ENCODE results near the gene CRYAB.

The CRYAB gene

DNA sequence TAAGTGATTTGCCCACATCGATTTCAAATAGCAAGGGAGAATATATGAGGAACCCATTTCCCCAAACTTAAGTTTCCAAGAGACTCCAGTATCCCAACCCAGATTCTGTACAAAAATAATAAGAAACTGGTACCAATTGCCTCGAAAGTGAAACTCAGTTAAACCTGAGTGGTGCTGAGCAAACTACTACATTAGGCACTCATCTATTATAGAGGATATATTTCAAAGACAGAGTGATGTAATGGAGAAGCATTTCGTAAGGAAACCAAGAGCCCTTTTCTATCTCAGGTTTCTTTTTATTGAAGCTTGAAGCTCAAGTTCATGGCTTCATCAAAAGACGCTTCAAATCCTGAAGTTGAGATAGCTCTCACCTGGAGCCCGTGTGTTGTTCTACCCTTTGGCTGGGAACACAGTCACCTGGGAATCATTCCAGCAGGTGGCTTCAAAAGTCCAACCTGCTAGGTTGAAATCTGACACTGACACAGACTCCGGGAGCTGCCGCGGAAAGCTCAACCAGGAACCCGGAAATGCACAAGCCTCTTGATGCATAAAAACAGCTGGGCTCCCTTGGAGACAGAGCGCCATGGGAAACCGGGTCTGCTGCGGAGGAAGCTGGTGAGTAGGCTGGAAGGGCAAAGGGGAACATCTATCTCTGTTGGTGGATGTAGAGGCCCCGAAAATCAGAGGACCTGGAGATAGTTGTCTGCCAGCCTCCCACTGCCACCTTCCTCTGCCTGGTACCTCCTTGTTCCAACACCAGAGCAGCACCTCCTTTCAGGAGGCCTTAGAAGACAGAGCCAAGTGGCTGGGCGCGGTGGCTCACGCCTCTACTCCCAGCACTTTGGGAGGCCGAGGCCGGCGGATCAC, 7.1 kb upstream of the CRYAB start, which contains the start of gene C11orf52:
Gene C11orf52 (plus strand): TSS at position 524 of the 867 bp plus-strand sequence. CDS start 60 bp downstream, at position 584.
- TF ChIP-seq, protein P1, sequence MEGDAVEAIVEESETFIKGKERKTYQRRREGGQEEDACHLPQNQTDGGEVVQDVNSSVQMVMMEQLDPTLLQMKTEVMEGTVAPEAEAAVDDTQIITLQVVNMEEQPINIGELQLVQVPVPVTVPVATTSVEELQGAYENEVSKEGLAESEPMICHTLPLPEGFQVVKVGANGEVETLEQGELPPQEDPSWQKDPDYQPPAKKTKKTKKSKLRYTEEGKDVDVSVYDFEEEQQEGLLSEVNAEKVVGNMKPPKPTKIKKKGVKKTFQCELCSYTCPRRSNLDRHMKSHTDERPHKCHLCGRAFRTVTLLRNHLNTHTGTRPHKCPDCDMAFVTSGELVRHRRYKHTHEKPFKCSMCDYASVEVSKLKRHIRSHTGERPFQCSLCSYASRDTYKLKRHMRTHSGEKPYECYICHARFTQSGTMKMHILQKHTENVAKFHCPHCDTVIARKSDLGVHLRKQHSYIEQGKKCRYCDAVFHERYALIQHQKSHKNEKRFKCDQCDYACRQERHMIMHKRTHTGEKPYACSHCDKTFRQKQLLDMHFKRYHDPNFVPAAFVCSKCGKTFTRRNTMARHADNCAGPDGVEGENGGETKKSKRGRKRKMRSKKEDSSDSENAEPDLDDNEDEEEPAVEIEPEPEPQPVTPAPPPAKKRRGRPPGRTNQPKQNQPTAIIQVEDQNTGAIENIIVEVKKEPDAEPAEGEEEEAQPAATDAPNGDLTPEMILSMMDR (IDR thresholded peaks at IDR 0.05; ENCODE audit: insufficient read depth, low read length, poor library complexity, severe bottlenecking), result no peak
- no peak within 1 kb of the TSS for H3K4me3 ChIP-seq (replicated peaks; ENCODE audit: low read depth, low read length)
- no peaks in the 10 kb centered on the region for H3K27me3 ChIP-seq (replicated peaks; ENCODE audit: control insufficient read depth, insufficient read depth, low read length)
- H3K36me3 ChIP-seq (ENCODE audit: control insufficient read depth, insufficient read depth, low read length), result no peaks in the 10 kb centered on the region
- DNase-seq (ENCODE audit: extremely low read depth, insufficient read length), result no peak

GRCh38 chr11:111917788-111918187, 6.2 kb upstream of the CRYAB start:
- TF ChIP-seq, protein P1 (IDR thresholded peaks at IDR 0.05; ENCODE audit: insufficient read depth, low read length, poor library complexity, severe bottlenecking), result no peak
- H3K4me3 ChIP-seq (replicated peaks; ENCODE audit: low read depth, low read length), result no peak overlapping the region
- no peaks in the 10 kb centered on the region for H3K27me3 ChIP-seq (replicated peaks; ENCODE audit: control insufficient read depth, insufficient read depth, low read length)
- H3K36me3 ChIP-seq (ENCODE audit: control insufficient read depth, insufficient read depth, low read length), result no peaks in the 10 kb centered on the region
- no peak for DNase-seq (ENCODE audit: extremely low read depth, insufficient read length)

GRCh38 chr11:111917312-111917711, 5.7 kb upstream of the CRYAB start:
- TF ChIP-seq, protein P1 (IDR thresholded peaks at IDR 0.05; ENCODE audit: insufficient read depth, low read length, poor library complexity, severe bottlenecking), result no peak
- DNase-seq (ENCODE audit: extremely low read depth, insufficient read length), result no peak
- Histone ChIP-seq H3K27me3 (replicated peaks; ENCODE audit: control insufficient read depth, insufficient read depth, low read length) (no peaks in the 10 kb centered on the region), H3K36me3 (ENCODE audit: control insufficient read depth, insufficient read depth, low read length) (no peaks in the 10 kb centered on the region), H3K4me3 (replicated peaks; ENCODE audit: low read depth, low read length) (no peak overlapping the region)

- Histone ChIP-seq H3K4me3 (replicated peaks; ENCODE audit: low read depth, low read length) (no peak overlapping the region), H3K27me3 (replicated peaks; ENCODE audit: control insufficient read depth, insufficient read depth, low read length) (no peaks in the 10 kb centered on the region; the same call in 1 of the 2 replicates), H3K36me3 (ENCODE audit: control insufficient read depth, insufficient read depth, low read length) (no peaks in the 10 kb centered on the region)
- TF ChIP-seq, protein P1 (IDR thresholded peaks at IDR 0.05; ENCODE audit: insufficient read depth, low read length, poor library complexity, severe bottlenecking), result no peak
- DNase-seq (ENCODE audit: extremely low read depth, insufficient read length), result no peak
Measured at GRCh38 chr11:111916768-111917167, 5.2 kb upstream of the CRYAB start.

- no peak for DNase-seq (ENCODE audit: extremely low read depth, insufficient read length)
- TF ChIP-seq, protein P1 (IDR thresholded peaks at IDR 0.05; ENCODE audit: insufficient read depth, low read length, poor library complexity, severe bottlenecking), result no peak
- no peaks in the 10 kb centered on the region for H3K36me3 ChIP-seq (ENCODE audit: control insufficient read depth, insufficient read depth, low read length)
- H3K27me3 ChIP-seq (replicated peaks; ENCODE audit: control insufficient read depth, insufficient read depth, low read length), result no peaks in the 10 kb centered on the region; the same call in 1 of the 2 replicates
- H3K4me3 ChIP-seq (replicated peaks; ENCODE audit: low read depth, low read length), result no peak overlapping the region
Measured at GRCh38 chr11:111913997-111914396, 2.4 kb upstream of the CRYAB start.

Measured in GM06990 (cell line).